Muscle layer of duodenum (tissue), 2 donors: Measurements from ENCODE around the gene GPR78.
"Not testable (repeated sequence)": the region's sequence is repeated elsewhere in the genome, so short reads cannot be mapped to it uniquely, and the experiment has no call there.

Experiments used
- H3K27ac ChIP-seq: one replicate; pipeline ENCODE4 v1.7.0; 2013; ENCODE audit warnings: mild to moderate bottlenecking, low read length
- H3K27me3 ChIP-seq: one replicate; pipeline ENCODE4 v1.7.0; 2013; ENCODE audit warnings: low read depth, mild to moderate bottlenecking, control low read depth, low read length
- H3K36me3 ChIP-seq, 2 donors: one replicate each; pipeline ENCODE4 v1.7.0; 2013; ENCODE audit warnings: low read length in 2 of 2, control low read depth in 1 of 2, mild to moderate bottlenecking in 1 of 2; ENCODE audit not compliant: insufficient read depth in 2 of 2, control insufficient read depth in 1 of 2
- H3K4me1 ChIP-seq, 2 donors: one replicate each; pipeline ENCODE4 v1.7.0; 2013; ENCODE audit warnings: low read length in 2 of 2, mild to moderate bottlenecking in 2 of 2, control low read depth in 1 of 2, moderate library complexity in 1 of 2; ENCODE audit not compliant: insufficient read depth in 2 of 2, control insufficient read depth in 1 of 2
- H3K4me3 ChIP-seq, 2 donors: one replicate each; pipeline ENCODE4 v1.7.0; 2013; ENCODE audit warnings: low read length in 2 of 2, low read depth in 1 of 2, mild to moderate bottlenecking in 1 of 2
- H3K9me3 ChIP-seq, 2 donors: one replicate each; pipeline ENCODE4 v1.7.0; 2013; ENCODE audit warnings: low read length in 2 of 2, control low read depth in 1 of 2, mild to moderate bottlenecking in 1 of 2; ENCODE audit not compliant: control insufficient read depth in 1 of 2
- donor health status: healthy.

The GPR78 gene

GRCh38 chr4:8635897-8636554 is 55.8 kb downstream of the GPR78 start:
- not testable (repeated sequence) for H3K36me3 ChIP-seq, H3K4me1 ChIP-seq, H3K4me3 ChIP-seq, H3K27ac ChIP-seq, H3K9me3 ChIP-seq, H3K27me3 ChIP-seq
